CD4-positive, alpha-beta T cell treated with Interleukin-4 for 1 hour (primary cell): ENCODE results near the gene EVI2A.

Source experiments
- DNase-seq, 2 donors: peaks; one replicate each; pipeline ENCODE4 v3.0.0-alpha.2; 2020 to 2022

EVI2A gene

GRCh38 chr17:31272236-31272635, 49.2 kb downstream of the EVI2A start:
- no peak for DNase-seq

- DNase-seq = no peak
Observed at GRCh38 chr17:31269578-31269983, 51.8 kb downstream of the EVI2A start.

GRCh38 chr17:31269036-31269577, 52.3 kb downstream of the EVI2A start:
- no peak for DNase-seq
